ENCODE data around the gene MRGPRF. TPM values are rescaled to one million over a fixed set of nuclear protein-coding genes. Genes with fewer than 3 reads are reported as not detected.

Gene MRGPRF
- total RNA-seq, 2 experiments from 2014 or later: not detected

DNA sequence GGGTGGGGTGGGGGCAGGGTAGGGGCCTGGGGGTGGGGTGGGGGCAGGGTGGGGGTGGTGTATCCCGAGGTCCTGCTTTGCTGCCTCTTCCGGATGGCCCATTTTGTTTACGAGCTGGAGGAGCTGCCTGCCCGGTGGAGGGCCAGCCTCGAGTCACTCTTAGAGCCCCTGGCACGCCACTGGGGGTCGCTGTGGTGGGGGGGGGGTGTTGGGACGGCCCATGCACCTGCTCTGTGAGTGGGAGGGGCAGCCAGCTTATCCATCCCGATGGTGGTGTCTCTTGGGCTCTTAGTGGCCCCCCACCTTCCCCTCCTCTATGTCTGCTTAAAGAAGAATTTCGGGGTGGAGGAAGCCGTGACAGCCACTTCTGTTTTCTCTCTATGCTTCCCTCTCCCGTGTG lies 56.9 kb downstream of the MRGPRF start:
- intact Hi-C loops (cut with micrococcal nuclease; ENCODE audit: unreplicated experiment): loop anchor here (2.0 kb wide), 1 partner anchor 133 kb away; no protein-coding TSS in a partner anchor
- DNase-seq (ENCODE audit: low spot score): peak; percentile 40
- ChIA-PET POLR2A (no interaction called here), CTCF (ENCODE audit: unreplicated experiment) (interaction anchor here (0.6 kb wide), 1 partner anchor 19 kb away, joined by 4 read pairs; no protein-coding TSS in a partner anchor)
- Histone ChIP-seq H4K20me1 (ENCODE audit: insufficient read depth, low read length) (no peaks in the 10 kb centered on the region), H3K9me2 (ENCODE audit: insufficient read depth, low read length) (no peaks in the 10 kb centered on the region), H3K4me1 (ENCODE audit: insufficient read depth, low read length, poor library complexity, severe bottlenecking) (no peaks in the 10 kb centered on the region), H2AFZ (ENCODE audit: low read length) (no peak overlapping the region), H3K4me3 (ENCODE audit: low read depth, low read length, poor library complexity, severe bottlenecking) (no peak overlapping the region), H3K9me3 (ENCODE audit: low read length) (no peaks in the 10 kb centered on the region), H3K27ac (ENCODE audit: low read depth, low read length, poor library complexity, severe bottlenecking) (no peak overlapping the region), H3K79me2 (ENCODE audit: insufficient read depth, low read depth, low read length) (no peaks in the 10 kb centered on the region), H3K4me2 (ENCODE audit: low read length) (no peak overlapping the region), H3K36me3 (ENCODE audit: insufficient read depth, low read length) (no peaks in the 10 kb centered on the region)
- TF ChIP-seq EZH2phosphoT487 (IDR thresholded peaks at IDR 0.05; ENCODE audit: borderline replicate concordance, low read depth, low read length): no peak
- TF ChIP-seq, protein P1, sequence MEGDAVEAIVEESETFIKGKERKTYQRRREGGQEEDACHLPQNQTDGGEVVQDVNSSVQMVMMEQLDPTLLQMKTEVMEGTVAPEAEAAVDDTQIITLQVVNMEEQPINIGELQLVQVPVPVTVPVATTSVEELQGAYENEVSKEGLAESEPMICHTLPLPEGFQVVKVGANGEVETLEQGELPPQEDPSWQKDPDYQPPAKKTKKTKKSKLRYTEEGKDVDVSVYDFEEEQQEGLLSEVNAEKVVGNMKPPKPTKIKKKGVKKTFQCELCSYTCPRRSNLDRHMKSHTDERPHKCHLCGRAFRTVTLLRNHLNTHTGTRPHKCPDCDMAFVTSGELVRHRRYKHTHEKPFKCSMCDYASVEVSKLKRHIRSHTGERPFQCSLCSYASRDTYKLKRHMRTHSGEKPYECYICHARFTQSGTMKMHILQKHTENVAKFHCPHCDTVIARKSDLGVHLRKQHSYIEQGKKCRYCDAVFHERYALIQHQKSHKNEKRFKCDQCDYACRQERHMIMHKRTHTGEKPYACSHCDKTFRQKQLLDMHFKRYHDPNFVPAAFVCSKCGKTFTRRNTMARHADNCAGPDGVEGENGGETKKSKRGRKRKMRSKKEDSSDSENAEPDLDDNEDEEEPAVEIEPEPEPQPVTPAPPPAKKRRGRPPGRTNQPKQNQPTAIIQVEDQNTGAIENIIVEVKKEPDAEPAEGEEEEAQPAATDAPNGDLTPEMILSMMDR (conservative IDR thresholded peaks at IDR 0.05; ENCODE audit: low read length): peak; percentile 67
- BruUV-seq (replicated peaks): no TSS peak

DNA sequence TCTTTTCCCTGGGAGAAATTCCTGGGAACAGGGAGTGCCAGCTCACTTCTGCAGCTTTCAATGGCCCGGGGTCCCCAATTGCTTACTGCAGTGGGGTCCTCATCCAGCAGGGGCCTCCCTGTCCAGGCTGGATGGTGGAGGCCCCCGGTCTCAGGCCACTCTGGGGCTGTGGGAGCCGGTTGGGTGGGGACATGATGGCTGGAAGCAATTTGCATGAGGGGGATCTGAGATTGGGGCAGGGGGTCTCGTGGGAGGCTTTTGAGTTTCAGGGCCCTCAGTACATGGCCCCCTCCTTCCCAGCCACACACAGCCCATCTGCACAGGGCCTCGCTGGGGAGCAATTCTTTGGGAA lies 57.5 kb downstream of the MRGPRF start:
- CTCF ChIA-PET (ENCODE audit: unreplicated experiment): interaction anchor here (0.6 kb wide), 1 partner anchor 20 kb away, joined by 4 read pairs; no protein-coding TSS in a partner anchor
- intact Hi-C loops (cut with micrococcal nuclease; ENCODE audit: unreplicated experiment): no loop called here
- no peak overlapping the region for H2AFZ ChIP-seq (ENCODE audit: low read length)
- H4K20me1 ChIP-seq (ENCODE audit: insufficient read depth, low read length): no peaks in the 10 kb centered on the region
- H3K4me1 ChIP-seq (ENCODE audit: insufficient read depth, low read length, poor library complexity, severe bottlenecking): no peaks in the 10 kb centered on the region
- no peak overlapping the region for H3K27ac ChIP-seq (ENCODE audit: low read depth, low read length, poor library complexity, severe bottlenecking)
- H3K36me3 ChIP-seq (ENCODE audit: insufficient read depth, low read length): no peaks in the 10 kb centered on the region
- no peak overlapping the region for H3K4me3 ChIP-seq (ENCODE audit: low read depth, low read length, poor library complexity, severe bottlenecking)
- POLR2A ChIA-PET: no interaction called here
- H3K9me2 ChIP-seq (ENCODE audit: insufficient read depth, low read length): no peaks in the 10 kb centered on the region
- TF ChIP-seq, protein P1 (conservative IDR thresholded peaks at IDR 0.05; ENCODE audit: low read length): no peak
- TF ChIP-seq EZH2phosphoT487 (IDR thresholded peaks at IDR 0.05; ENCODE audit: borderline replicate concordance, low read depth, low read length): no peak
- no TSS peak for BruUV-seq (replicated peaks)
- DNase-seq (ENCODE audit: low spot score): no peak
- no peaks in the 10 kb centered on the region for H3K9me3 ChIP-seq (ENCODE audit: low read length)
- no peaks in the 10 kb centered on the region for H3K79me2 ChIP-seq (ENCODE audit: insufficient read depth, low read depth, low read length)
- no peak overlapping the region for H3K4me2 ChIP-seq (ENCODE audit: low read length)

DNA sequence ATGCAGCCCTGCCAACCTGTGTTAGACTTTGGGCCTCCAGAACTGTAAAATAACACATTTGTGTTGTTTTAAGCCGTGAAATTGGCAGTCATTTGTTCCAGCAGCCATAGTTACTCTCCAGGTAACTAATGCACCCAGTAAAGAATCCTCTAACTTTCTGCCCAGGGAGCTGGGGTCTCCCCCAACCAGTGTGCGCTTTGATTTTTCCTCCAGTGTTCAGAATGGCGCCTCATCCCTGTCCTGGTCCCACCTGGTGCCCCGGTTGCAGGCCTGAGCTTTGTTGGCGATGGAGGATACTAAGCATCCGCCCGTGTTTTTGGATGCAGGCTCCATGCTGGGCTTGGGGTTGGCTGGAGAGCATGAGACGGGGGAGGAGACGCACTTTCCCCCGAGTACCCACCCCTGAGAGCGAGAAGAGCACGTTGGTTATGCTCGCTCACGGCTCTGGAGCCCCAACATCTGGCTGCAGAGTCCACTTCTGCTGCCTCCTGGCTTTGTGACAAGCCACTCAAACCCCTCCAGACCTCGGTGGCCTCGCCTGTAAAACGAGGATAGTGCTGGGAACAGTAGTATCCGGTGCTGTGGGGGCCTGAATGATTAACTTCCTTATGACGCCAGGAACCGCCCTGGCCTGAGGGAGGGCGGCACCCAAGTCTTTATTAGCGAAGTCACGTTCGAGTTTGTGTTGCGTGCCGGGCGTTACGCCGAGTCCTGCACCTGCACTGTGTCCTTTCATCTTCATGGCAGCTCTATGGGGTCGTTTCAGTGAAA lies 58.0 kb downstream of the MRGPRF start:
- H3K36me3 ChIP-seq (ENCODE audit: insufficient read depth, low read length): no peaks in the 10 kb centered on the region
- no peaks in the 10 kb centered on the region for H4K20me1 ChIP-seq (ENCODE audit: insufficient read depth, low read length)
- no TSS peak for BruUV-seq (replicated peaks)
- no peaks in the 10 kb centered on the region for H3K4me1 ChIP-seq (ENCODE audit: insufficient read depth, low read length, poor library complexity, severe bottlenecking)
- H3K9me3 ChIP-seq (ENCODE audit: low read length): no peaks in the 10 kb centered on the region
- H3K79me2 ChIP-seq (ENCODE audit: insufficient read depth, low read depth, low read length): no peaks in the 10 kb centered on the region
- ChIA-PET CTCF (ENCODE audit: unreplicated experiment) (no interaction called here), POLR2A (no interaction called here)
- no peak overlapping the region for H3K4me3 ChIP-seq (ENCODE audit: low read depth, low read length, poor library complexity, severe bottlenecking)
- no peak overlapping the region for H3K27ac ChIP-seq (ENCODE audit: low read depth, low read length, poor library complexity, severe bottlenecking)
- no peak overlapping the region for H3K4me2 ChIP-seq (ENCODE audit: low read length)
- intact Hi-C loops (cut with micrococcal nuclease; ENCODE audit: unreplicated experiment): no loop called here
- DNase-seq (ENCODE audit: low spot score): no peak
- no peak overlapping the region for H2AFZ ChIP-seq (ENCODE audit: low read length)
- no peaks in the 10 kb centered on the region for H3K9me2 ChIP-seq (ENCODE audit: insufficient read depth, low read length)
- TF ChIP-seq, protein P1 (conservative IDR thresholded peaks at IDR 0.05; ENCODE audit: low read length): no peak
- TF ChIP-seq EZH2phosphoT487 (IDR thresholded peaks at IDR 0.05; ENCODE audit: borderline replicate concordance, low read depth, low read length): no peak
